GM12878 (cell line): ENCODE data around the gene PCDHB15.
"Not testable (repeated sequence)": the region's sequence is repeated elsewhere in the genome, so short reads cannot be mapped to it uniquely, and the experiment has no call there.

Source experiments
- BACH1 ChIP-seq: fragments of 450-650 bp; IDR thresholded peaks from 2 replicates; pipeline ENCODE4 v1.6.1; 2017; ENCODE audit warnings: mild to moderate bottlenecking, borderline replicate concordance
- BHLHE40 ChIP-seq, 2 experiments: fragments of 450-650 bp in 1 of 2; IDR thresholded peaks; 2 replicates each; pipeline ENCODE4 v1.6.1; 2011 to 2017; ENCODE audit warnings: low read depth in 2 of 2, borderline replicate concordance in 1 of 2, improper control_type of control experiment in 1 of 2, low read length in 1 of 2, mild to moderate bottlenecking in 1 of 2
- CEBPB ChIP-seq, 2 experiments: fragments of 150-350 bp in 1 of 2; IDR thresholded peaks; 2 replicates each; pipeline ENCODE4 v1.6.1; 2012 to 2014; ENCODE audit warnings: low read depth in 2 of 2, low read length in 2 of 2, borderline replicate concordance in 1 of 2, inconsistent platforms in 1 of 2
- CHD4 ChIP-seq: fragments of 200-600 bp; sonication (generic); IDR thresholded peaks from 2 replicates; pipeline ENCODE4 v1.6.1; 2016; ENCODE audit warnings: mild to moderate bottlenecking
- EZH2 ChIP-seq: IDR thresholded peaks from 2 replicates; pipeline ENCODE4 v1.6.1; 2012; ENCODE audit warnings: low read depth, mild to moderate bottlenecking, control low read depth, inconsistent platforms, low read length, borderline replicate concordance; ENCODE audit not compliant: control insufficient read depth
- MEF2A ChIP-seq: IDR thresholded peaks from 2 replicates; pipeline ENCODE4 v1.6.1; 2011; ENCODE audit warnings: low read depth, mild to moderate bottlenecking, low read length, moderate library complexity; ENCODE audit not compliant: insufficient read depth
- POLR2A ChIP-seq: IDR thresholded peaks from 2 replicates; pipeline ENCODE4 v1.6.1; 2011; ENCODE audit warnings: low read depth, mild to moderate bottlenecking, low read length
- RAD21 ChIP-seq: IDR thresholded peaks from 2 replicates; pipeline ENCODE4 v1.6.1; 2011; ENCODE audit warnings: mild to moderate bottlenecking, low read depth, low read length, moderate library complexity; ENCODE audit not compliant: insufficient read depth
- TF ChIP-seq, protein P1 (sequence below), 3 experiments: IDR thresholded peaks in 2 of 3; conservative IDR thresholded peaks in 1 of 3; 2 replicates each; pipeline ENCODE4 v1.5.1; 2011; ENCODE audit warnings: low read depth in 3 of 3, low read length in 3 of 3, mild to moderate bottlenecking in 3 of 3, control low read depth in 2 of 3, moderate library complexity in 2 of 3, inconsistent platforms in 1 of 3, mixed read lengths in 1 of 3; ENCODE audit not compliant: control insufficient read depth in 2 of 3, insufficient read depth in 1 of 3; ENCODE audit errors: extremely low read depth in 1 of 3
- TF ChIP-seq, protein P2 (sequence below): IDR thresholded peaks from 2 replicates; pipeline ENCODE4 v1.6.1; 2012; ENCODE audit warnings: low read depth, low read length, improper control_type of control experiment
- TF ChIP-seq, protein P3 (sequence below): IDR thresholded peaks from 2 replicates; pipeline ENCODE4 v1.6.1; 2011; ENCODE audit warnings: low read depth, low read length, improper control_type of control experiment, borderline replicate concordance
- TF ChIP-seq, protein P4 (sequence below): IDR thresholded peaks from 2 replicates; pipeline ENCODE4 v1.6.1; 2011; ENCODE audit warnings: low read depth, mild to moderate bottlenecking, low read length, moderate library complexity, borderline replicate concordance; ENCODE audit errors: extremely low read depth

DNA sequence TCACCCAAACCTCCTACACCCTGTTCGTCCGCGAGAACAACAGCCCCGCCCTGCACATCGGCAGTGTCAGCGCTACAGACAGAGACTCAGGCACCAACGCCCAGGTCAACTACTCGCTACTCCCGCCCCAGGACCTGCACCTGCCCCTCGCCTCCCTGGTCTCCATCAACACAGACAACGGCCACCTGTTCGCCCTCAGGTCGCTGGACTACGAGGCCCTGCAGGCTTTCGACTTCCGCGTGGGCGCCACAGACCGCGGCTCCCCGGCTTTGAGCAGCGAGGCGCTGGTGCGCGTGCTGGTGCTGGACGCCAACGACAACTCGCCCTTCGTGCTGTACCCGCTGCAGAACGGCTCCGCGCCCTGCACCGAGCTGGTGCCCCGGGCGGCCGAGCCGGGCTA, 44.1 kb upstream of the PCDHB15 start:
- TF ChIP-seq, protein P1, sequence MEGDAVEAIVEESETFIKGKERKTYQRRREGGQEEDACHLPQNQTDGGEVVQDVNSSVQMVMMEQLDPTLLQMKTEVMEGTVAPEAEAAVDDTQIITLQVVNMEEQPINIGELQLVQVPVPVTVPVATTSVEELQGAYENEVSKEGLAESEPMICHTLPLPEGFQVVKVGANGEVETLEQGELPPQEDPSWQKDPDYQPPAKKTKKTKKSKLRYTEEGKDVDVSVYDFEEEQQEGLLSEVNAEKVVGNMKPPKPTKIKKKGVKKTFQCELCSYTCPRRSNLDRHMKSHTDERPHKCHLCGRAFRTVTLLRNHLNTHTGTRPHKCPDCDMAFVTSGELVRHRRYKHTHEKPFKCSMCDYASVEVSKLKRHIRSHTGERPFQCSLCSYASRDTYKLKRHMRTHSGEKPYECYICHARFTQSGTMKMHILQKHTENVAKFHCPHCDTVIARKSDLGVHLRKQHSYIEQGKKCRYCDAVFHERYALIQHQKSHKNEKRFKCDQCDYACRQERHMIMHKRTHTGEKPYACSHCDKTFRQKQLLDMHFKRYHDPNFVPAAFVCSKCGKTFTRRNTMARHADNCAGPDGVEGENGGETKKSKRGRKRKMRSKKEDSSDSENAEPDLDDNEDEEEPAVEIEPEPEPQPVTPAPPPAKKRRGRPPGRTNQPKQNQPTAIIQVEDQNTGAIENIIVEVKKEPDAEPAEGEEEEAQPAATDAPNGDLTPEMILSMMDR (IDR thresholded peaks at IDR 0.05 in 2 of 3, conservative IDR thresholded peaks at IDR 0.05 in 1 of 3; ENCODE audit: control insufficient read depth in 2 of 3, extremely low read depth in 1 of 3, insufficient read depth in 1 of 3, low read depth in 3 of 3, low read length in 3 of 3): not testable (repeated sequence)
- not testable (repeated sequence) for TF ChIP-seq POLR2A; BHLHE40 (IDR thresholded peaks at IDR 0.05; ENCODE audit: borderline replicate concordance in 1 of 2, low read depth in 2 of 2, low read length in 1 of 2); CHD4; BACH1; RAD21; EZH2; CEBPB (IDR thresholded peaks at IDR 0.05; ENCODE audit: borderline replicate concordance in 1 of 2, low read depth in 2 of 2, low read length in 2 of 2); MEF2A
- TF ChIP-seq, protein P2, sequence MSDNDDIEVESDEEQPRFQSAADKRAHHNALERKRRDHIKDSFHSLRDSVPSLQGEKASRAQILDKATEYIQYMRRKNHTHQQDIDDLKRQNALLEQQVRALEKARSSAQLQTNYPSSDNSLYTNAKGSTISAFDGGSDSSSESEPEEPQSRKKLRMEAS: not testable (repeated sequence)
- TF ChIP-seq, protein P3, sequence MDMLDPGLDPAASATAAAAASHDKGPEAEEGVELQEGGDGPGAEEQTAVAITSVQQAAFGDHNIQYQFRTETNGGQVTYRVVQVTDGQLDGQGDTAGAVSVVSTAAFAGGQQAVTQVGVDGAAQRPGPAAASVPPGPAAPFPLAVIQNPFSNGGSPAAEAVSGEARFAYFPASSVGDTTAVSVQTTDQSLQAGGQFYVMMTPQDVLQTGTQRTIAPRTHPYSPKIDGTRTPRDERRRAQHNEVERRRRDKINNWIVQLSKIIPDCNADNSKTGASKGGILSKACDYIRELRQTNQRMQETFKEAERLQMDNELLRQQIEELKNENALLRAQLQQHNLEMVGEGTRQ: not testable (repeated sequence)
- TF ChIP-seq, protein P4, sequence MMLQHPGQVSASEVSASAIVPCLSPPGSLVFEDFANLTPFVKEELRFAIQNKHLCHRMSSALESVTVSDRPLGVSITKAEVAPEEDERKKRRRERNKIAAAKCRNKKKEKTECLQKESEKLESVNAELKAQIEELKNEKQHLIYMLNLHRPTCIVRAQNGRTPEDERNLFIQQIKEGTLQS: not testable (repeated sequence)
